Omental fat pad (tissue), 4 donors: Measurements from ENCODE around the gene HNRNPDL. TPM values are rescaled to one million over a fixed set of nuclear protein-coding genes. Genes with fewer than 3 reads are reported as not detected.

Experiments
- ATAC-seq: fragments of 150-250 bp; one replicate; pipeline ENCODE4 v1.9.1; 2016; ENCODE audit warnings: mild to moderate bottlenecking, moderate library complexity; ENCODE audit not compliant: low FRiP score
- DNase-seq: peaks from one replicate; pipeline ENCODE4 v3.0.0-alpha.2; 2019; ENCODE audit warnings: low spot score
- total RNA-seq, 4 donors: library from RNA; depleted of rRNA; stranded (reverse); fragments of >200 nt; gene quantifications; one replicate each; pipeline ENCODE4 v1.1.0, GENCODE V29; 2016
- TF ChIP-seq, protein P1 (sequence below), 3 donors: fragments of 450-650 bp; IDR thresholded peaks; one replicate each; pipeline ENCODE4 v1.5.1; 2016 to 2017; ENCODE audit warnings: antibody characterized with exemption in 3 of 3, mild to moderate bottlenecking in 3 of 3, moderate library complexity in 2 of 3

Gene HNRNPDL
- total RNA-seq, 4 donors from 2014 or later, result 165 to 237 (median 185) TPM

GRCh38 chr4:82432596-82432995, 2.3 kb upstream of the HNRNPDL start:
- DNase-seq (no peak), ATAC-seq (no peak)
- TF ChIP-seq, protein P1, sequence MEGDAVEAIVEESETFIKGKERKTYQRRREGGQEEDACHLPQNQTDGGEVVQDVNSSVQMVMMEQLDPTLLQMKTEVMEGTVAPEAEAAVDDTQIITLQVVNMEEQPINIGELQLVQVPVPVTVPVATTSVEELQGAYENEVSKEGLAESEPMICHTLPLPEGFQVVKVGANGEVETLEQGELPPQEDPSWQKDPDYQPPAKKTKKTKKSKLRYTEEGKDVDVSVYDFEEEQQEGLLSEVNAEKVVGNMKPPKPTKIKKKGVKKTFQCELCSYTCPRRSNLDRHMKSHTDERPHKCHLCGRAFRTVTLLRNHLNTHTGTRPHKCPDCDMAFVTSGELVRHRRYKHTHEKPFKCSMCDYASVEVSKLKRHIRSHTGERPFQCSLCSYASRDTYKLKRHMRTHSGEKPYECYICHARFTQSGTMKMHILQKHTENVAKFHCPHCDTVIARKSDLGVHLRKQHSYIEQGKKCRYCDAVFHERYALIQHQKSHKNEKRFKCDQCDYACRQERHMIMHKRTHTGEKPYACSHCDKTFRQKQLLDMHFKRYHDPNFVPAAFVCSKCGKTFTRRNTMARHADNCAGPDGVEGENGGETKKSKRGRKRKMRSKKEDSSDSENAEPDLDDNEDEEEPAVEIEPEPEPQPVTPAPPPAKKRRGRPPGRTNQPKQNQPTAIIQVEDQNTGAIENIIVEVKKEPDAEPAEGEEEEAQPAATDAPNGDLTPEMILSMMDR (IDR thresholded peaks at IDR 0.05), result no peak

DNA sequence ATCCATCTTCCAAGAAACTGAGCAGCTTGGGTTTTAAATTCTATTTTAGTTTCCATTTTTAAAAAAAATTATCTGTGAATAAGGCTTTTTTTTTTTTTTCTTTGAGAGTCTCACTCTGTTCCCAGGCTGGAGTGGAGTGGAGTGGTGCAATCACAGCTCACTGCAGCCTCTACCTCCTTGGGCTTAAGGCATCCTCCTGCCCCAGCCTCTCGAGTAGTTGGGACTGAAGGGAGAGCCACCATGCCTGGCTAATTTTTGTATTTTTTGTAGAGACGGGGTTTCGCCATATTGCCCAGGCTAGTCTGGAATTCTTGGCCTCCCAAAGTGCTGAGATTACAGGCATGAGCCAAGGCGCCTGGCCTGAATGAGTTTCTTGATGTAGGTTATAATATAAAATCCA, 1.6 kb upstream of the HNRNPDL start:
- TF ChIP-seq, protein P1 (IDR thresholded peaks at IDR 0.05), result no peak
- ATAC-seq, result no peak

DNA sequence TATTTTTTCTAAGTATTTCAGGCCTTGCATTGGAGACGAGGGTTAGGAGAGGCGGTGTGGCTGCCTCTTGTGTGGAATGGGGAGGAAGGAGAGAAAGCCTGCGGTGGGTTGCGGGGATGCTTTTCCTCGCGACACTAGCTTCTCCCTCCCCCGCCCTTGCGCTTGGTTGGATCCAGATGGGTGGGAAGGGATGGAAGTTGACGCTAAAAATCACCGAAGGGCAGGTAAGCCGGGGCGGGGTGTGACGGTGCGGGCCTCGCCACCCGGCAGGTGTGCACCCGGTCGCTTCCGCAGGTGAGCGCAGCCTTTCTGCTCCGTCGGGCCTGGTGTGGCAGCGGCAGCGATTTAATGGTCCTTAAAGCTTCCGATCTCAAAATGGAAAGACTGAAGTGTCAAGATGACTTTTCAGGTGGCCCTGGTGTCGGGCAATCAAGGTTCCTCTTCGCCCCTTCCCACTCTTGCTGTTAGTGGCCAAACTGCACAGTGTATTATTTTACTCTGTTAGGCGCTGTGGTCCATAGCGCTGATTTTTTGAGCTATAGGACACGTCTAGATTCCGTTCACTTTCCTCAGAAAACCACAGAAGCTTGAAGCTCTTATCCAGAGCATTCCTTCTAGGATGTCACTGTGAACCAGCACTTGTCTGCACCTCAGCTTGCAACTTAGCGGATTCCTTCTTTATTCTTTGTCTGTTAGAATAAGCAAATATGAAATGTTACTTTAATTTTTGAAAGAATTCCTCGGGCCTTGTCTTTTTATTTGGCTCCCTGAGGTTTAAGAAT, 893 bp upstream of the HNRNPDL start:
- DNase-seq (no peak), ATAC-seq (no peak)
- TF ChIP-seq, protein P1 (IDR thresholded peaks at IDR 0.05), result no peak

More for the DNA sequence above, 1.6 kb upstream of the HNRNPDL start:
- no peak for DNase-seq

DNA sequence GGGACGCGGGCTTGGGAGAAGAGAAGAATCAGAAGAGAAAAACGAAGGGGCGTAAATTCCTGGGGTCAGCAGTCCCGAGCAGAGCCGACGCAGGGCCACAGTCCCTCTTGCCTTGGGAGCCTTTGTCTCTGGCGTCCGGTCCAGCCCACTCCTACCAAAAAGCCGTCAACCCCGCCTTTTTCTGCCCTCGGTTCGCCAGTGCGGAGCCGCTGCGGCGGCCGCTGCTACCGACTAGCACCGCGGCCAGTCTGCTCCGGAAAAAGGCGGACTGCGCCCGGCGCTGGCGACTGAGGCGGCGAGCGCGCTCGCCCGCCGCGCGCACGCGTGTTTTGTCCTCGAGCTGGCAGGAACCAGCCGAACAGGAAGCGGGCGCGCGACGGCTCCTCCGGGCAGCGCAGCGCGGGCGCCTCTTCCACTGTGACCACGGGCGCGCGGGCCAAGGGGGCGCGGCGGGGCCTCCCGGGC, 502 bp downstream of the HNRNPDL start:
- ATAC-seq, result peak; percentile 2
- TF ChIP-seq, protein P1 (IDR thresholded peaks at IDR 0.05), result no peak
- DNase-seq, result no peak

GRCh38 chr4:82428969-82429727, 1.1 kb downstream of the HNRNPDL start:
- peak; percentile 85 for ATAC-seq

GRCh38 chr4:82428526-82428968, 1.7 kb downstream of the HNRNPDL start:
- ATAC-seq (no peak), DNase-seq (no peak)
- TF ChIP-seq, protein P1 (IDR thresholded peaks at IDR 0.05), result no peak

More at GRCh38 chr4:82428969-82429727, 1.1 kb downstream of the HNRNPDL start:
- TF ChIP-seq, protein P1 (IDR thresholded peaks at IDR 0.05), result peak in 2 of 3 donors; percentile 88 to 97
- DNase-seq, result peak; percentile 77
